NCI-H69 (cell line): ENCODE results near the gene HOXC6.
A peak's percentile ranks its signal among the peaks of the same experiment; 100 is the strongest.
"Not testable (repeated sequence)": the region's sequence is repeated elsewhere in the genome, so short reads cannot be mapped to it uniquely, and the experiment has no call there.

Experiments used
- DNase-seq: peaks from one replicate; lab custom pipeline; 2025; lab: John Stamatoyannopoulos, UW

Gene HOXC6

GRCh38 chr12:54041097-54041690, 13.0 kb downstream of the HOXC6 start:
- peak; percentile 34 for DNase-seq

- DNase-seq: not testable (repeated sequence)
Measured at GRCh38 chr12:54042033-54042432, 13.8 kb downstream of the HOXC6 start.

- DNase-seq: no peak
Measured at GRCh38 chr12:54042970-54043853, 15.0 kb downstream of the HOXC6 start.

- peak; percentile 74 for DNase-seq
Measured at GRCh38 chr12:54044425-54045103, 16.3 kb downstream of the HOXC6 start.

- DNase-seq: no peak
Measured at GRCh38 chr12:54045401-54045800, 17.2 kb downstream of the HOXC6 start.

GRCh38 chr12:54045868-54046521, 17.8 kb downstream of the HOXC6 start:
- no peak for DNase-seq

- DNase-seq: no peak
Measured at GRCh38 chr12:54046809-54047159, 18.5 kb downstream of the HOXC6 start.

- no peak for DNase-seq
Measured at GRCh38 chr12:54047160-54047963, 19.1 kb downstream of the HOXC6 start.

GRCh38 chr12:54047964-54048303, 19.7 kb downstream of the HOXC6 start:
- no peak for DNase-seq

- DNase-seq: no peak
Measured at GRCh38 chr12:54048406-54049093, 20.3 kb downstream of the HOXC6 start.

GRCh38 chr12:54049108-54049507, 20.9 kb downstream of the HOXC6 start:
- no peak for DNase-seq

GRCh38 chr12:54050482-54050810, 22.2 kb downstream of the HOXC6 start:
- no peak for DNase-seq

GRCh38 chr12:54051026-54051842, 23.0 kb downstream of the HOXC6 start:
- peak; percentile 59 for DNase-seq

GRCh38 chr12:54051874-54052437, 23.7 kb downstream of the HOXC6 start:
- DNase-seq: peak; percentile 88

GRCh38 chr12:54052438-54053002, 24.3 kb downstream of the HOXC6 start:
- peak; percentile 82 for DNase-seq

- DNase-seq: peak; percentile 86
Measured at GRCh38 chr12:54053003-54053750, 24.9 kb downstream of the HOXC6 start.

GRCh38 chr12:54053751-54054741, 25.8 kb downstream of the HOXC6 start, which contains the start of gene HOXC4:
Gene HOXC4, plus strand, starts transcription at chr12:54053835. Its CDS starts 88 bp downstream, at chr12:54053923.
- peak; percentile 92 for DNase-seq
